Loucy (cell line): ENCODE results near the gene RNF135.

Source experiments
- H2AFZ ChIP-seq: fragments of 200-600 bp; sonication (generic); 2 replicates; pipeline ENCODE4 v1.6.0; 2016; ENCODE audit warnings: antibody characterized with exemption, mild to moderate bottlenecking, low read length, moderate library complexity
- H3F3A ChIP-seq: fragments of 200-600 bp; 2 replicates; pipeline ENCODE4 v1.6.0; 2016; ENCODE audit warnings: antibody characterized with exemption, low read depth, mild to moderate bottlenecking
- H3K27me3 ChIP-seq: fragments of 200-600 bp; sonication (generic); 2 replicates; pipeline ENCODE4 v1.6.1; 2014; ENCODE audit warnings: low read length, mild to moderate bottlenecking; ENCODE audit not compliant: insufficient read depth, poor library complexity, severe bottlenecking
- H3K36me3 ChIP-seq: fragments of 200-600 bp; sonication (generic); 2 replicates; pipeline ENCODE4 v1.6.1; 2016; ENCODE audit warnings: low read length; ENCODE audit not compliant: insufficient read depth
- H3K4me1 ChIP-seq: fragments of 200-600 bp; sonication (generic); 2 replicates; pipeline ENCODE4 v1.5.1; 2014; ENCODE audit warnings: low read length, mild to moderate bottlenecking; ENCODE audit not compliant: insufficient read depth, poor library complexity, severe bottlenecking
- H3K4me2 ChIP-seq: fragments of 200-600 bp; sonication (generic); 2 replicates; pipeline ENCODE4 v1.6.0; 2014; ENCODE audit warnings: antibody characterized with exemption, low read length, low read depth, mild to moderate bottlenecking; ENCODE audit not compliant: poor library complexity, severe bottlenecking
- H3K4me3 ChIP-seq: fragments of 200-600 bp; sonication (generic); 2 replicates; pipeline ENCODE4 v1.5.1; 2014; ENCODE audit warnings: low read length, mild to moderate bottlenecking, mixed read lengths; ENCODE audit not compliant: poor library complexity, severe bottlenecking
- H3K79me2 ChIP-seq: fragments of 200-600 bp; sonication (generic); 2 replicates; pipeline ENCODE4 v1.6.1; 2014; ENCODE audit warnings: low read length; ENCODE audit not compliant: insufficient read depth
- H3K9ac ChIP-seq: fragments of 200-600 bp; sonication (generic); 2 replicates; pipeline ENCODE4 v1.6.0; 2014; ENCODE audit warnings: mild to moderate bottlenecking, low read depth, low read length, moderate library complexity; ENCODE audit not compliant: poor library complexity, severe bottlenecking
- H3K9me2 ChIP-seq: fragments of 200-600 bp; sonication (generic); replicated peaks from 2 replicates; pipeline ENCODE4 v1.6.1; 2016; ENCODE audit warnings: low read depth, low read length, mixed read lengths
- H3K9me3 ChIP-seq: fragments of 200-600 bp; sonication (generic); 2 replicates; pipeline ENCODE4 v1.6.1; 2014; ENCODE audit warnings: mild to moderate bottlenecking, antibody characterized with exemption, low read length, low read depth; ENCODE audit not compliant: insufficient read depth
- H4K20me1 ChIP-seq: fragments of 200-600 bp; sonication (generic); 2 replicates; pipeline ENCODE4 v1.6.0; 2014; ENCODE audit warnings: antibody characterized with exemption, low read length, mild to moderate bottlenecking; ENCODE audit not compliant: insufficient read depth, poor library complexity, severe bottlenecking
- EZH2phosphoT487 ChIP-seq: fragments of 200-600 bp; IDR thresholded peaks from 2 replicates; pipeline ENCODE4 v1.6.1; 2018; ENCODE audit warnings: antibody characterized with exemption, mild to moderate bottlenecking, moderate library complexity, borderline replicate concordance
- TF ChIP-seq, protein P1 (sequence below): fragments of 200-600 bp; sonication (generic); conservative IDR thresholded peaks from 2 replicates; pipeline ENCODE4 v1.5.1; 2014; ENCODE audit warnings: mild to moderate bottlenecking, antibody characterized with exemption, low read length

The RNF135 gene

GRCh38 chr17:30933966-30934365 lies 36.9 kb upstream of the RNF135 start:
- Histone ChIP-seq H3K4me3 (no peak overlapping the region), H4K20me1 (no peaks in the 10 kb centered on the region), H3K4me2 (no peak overlapping the region), H3F3A (no peaks in the 10 kb centered on the region), H3K27me3 (no peaks in the 10 kb centered on the region), H2AFZ (peak overlapping the region; percentile 28; the same call in 1 of the 2 replicates), H3K4me1 (no peaks in the 10 kb centered on the region), H3K9me3 (no peaks in the 10 kb centered on the region), H3K36me3 (no peaks in the 10 kb centered on the region), H3K9me2 (no peaks in the 10 kb centered on the region), H3K9ac (no peak overlapping the region), H3K79me2 (no peaks in the 10 kb centered on the region)
- no peak for TF ChIP-seq EZH2phosphoT487
- TF ChIP-seq, protein P1, sequence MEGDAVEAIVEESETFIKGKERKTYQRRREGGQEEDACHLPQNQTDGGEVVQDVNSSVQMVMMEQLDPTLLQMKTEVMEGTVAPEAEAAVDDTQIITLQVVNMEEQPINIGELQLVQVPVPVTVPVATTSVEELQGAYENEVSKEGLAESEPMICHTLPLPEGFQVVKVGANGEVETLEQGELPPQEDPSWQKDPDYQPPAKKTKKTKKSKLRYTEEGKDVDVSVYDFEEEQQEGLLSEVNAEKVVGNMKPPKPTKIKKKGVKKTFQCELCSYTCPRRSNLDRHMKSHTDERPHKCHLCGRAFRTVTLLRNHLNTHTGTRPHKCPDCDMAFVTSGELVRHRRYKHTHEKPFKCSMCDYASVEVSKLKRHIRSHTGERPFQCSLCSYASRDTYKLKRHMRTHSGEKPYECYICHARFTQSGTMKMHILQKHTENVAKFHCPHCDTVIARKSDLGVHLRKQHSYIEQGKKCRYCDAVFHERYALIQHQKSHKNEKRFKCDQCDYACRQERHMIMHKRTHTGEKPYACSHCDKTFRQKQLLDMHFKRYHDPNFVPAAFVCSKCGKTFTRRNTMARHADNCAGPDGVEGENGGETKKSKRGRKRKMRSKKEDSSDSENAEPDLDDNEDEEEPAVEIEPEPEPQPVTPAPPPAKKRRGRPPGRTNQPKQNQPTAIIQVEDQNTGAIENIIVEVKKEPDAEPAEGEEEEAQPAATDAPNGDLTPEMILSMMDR = no peak

DNA sequence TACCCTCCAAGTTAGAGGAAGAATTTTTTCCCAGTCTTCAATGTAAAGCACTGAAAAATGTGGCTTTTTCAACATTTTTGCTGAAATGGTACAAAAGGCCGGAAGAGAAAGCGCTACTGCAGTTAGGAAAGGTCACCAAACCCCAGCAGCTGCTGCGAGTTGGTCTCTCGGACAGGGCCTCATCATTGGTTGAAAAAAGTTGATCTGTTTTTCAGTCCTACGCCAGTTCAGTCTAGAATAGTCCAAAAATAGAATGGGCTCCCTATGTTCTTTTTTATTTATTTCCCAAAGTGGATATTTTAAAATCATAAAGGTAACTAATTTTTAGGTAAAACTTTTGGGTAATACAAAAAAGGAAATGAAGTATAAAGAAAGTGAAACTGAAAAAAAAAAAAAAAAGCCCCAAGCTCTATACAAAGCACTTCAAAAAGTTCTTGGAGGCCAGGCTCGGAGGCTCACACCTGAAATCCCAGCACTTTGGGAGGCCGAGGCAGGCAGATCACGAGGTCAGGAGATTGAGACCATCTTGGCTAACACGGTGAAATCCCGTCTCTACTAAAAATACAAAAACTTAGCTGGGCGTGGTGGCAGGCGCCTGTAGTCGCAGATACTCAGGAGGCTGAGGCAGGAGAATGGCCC lies 31.7 kb upstream of the RNF135 start:
- no peak overlapping the region for H3K4me3 ChIP-seq
- H3K9me3 ChIP-seq = no peaks in the 10 kb centered on the region
- H3K36me3 ChIP-seq = no peaks in the 10 kb centered on the region
- no peaks in the 10 kb centered on the region for H3K79me2 ChIP-seq
- no peak overlapping the region for H2AFZ ChIP-seq
- no peaks in the 10 kb centered on the region for H3K4me1 ChIP-seq
- H3K9ac ChIP-seq = no peak overlapping the region
- H3F3A ChIP-seq = no peaks in the 10 kb centered on the region
- H4K20me1 ChIP-seq = no peaks in the 10 kb centered on the region
- H3K27me3 ChIP-seq = no peaks in the 10 kb centered on the region
- H3K4me2 ChIP-seq = no peak overlapping the region
- no peaks in the 10 kb centered on the region for H3K9me2 ChIP-seq
- TF ChIP-seq, protein P1 = no peak
- TF ChIP-seq EZH2phosphoT487 = no peak

DNA sequence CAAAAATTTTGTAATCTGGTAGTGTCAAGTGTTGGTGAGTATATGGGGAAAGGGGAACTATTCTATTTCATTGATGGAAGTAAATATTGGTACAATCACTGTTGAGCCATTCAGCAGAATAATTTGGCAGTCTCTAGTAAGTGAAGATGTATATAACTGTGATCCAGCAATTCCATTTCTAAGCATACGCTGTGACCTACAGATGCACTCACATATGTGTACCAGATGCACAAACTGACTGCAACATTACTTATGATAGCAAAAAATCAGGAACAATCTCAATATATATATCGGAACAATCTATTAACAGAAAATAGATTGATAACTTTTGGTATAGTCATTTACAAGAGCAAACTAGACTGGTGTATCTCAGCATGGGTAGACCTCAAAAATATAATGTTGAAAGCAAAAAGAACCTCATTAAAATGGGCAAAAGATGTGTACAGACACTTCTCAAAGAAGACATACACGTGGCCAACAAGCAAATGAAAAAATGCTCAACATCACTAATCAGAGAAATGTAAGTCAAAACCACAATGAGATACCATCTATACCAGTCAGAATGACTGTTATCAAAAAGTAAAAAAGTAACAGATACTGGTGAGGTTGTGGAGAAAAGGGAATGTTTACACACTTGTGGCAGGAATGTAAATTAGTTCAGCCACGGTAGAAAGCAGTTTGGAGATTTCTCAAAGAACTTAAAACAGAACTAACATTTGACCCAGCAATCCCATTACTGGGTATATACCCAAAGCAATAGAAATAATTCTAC lies 28.3 kb upstream of the RNF135 start:
- Histone ChIP-seq H3K9me2 (no peaks in the 10 kb centered on the region), H3K36me3 (no peaks in the 10 kb centered on the region), H3K4me1 (no peaks in the 10 kb centered on the region), H3K4me3 (no peak overlapping the region), H2AFZ (no peak overlapping the region), H3K9me3 (no peaks in the 10 kb centered on the region), H3K79me2 (no peaks in the 10 kb centered on the region), H3F3A (no peaks in the 10 kb centered on the region), H4K20me1 (no peaks in the 10 kb centered on the region), H3K27me3 (no peaks in the 10 kb centered on the region), H3K9ac (no peak overlapping the region), H3K4me2 (no peak overlapping the region)
- TF ChIP-seq EZH2phosphoT487 = no peak
- TF ChIP-seq, protein P1 = no peak
